ENCODE data around the gene SLC35F3.

GRCh38 chr1:233962878-233963277, 58.4 kb downstream of the SLC35F3 start:
- TF ChIP-seq CTCF (IDR thresholded peaks at IDR 0.05) (no peak), TCF7L2 (IDR thresholded peaks at IDR 0.05; ENCODE audit: low read depth, low read length) (no peak)
